Panc1 (cell line): ENCODE results near the gene APOLD1. TPM values are rescaled to one million over a fixed set of nuclear protein-coding genes. Genes with fewer than 3 reads are reported as not detected.
A peak's percentile ranks its signal among the peaks of the same experiment; 100 is the strongest.

ENCODE experiments used
- ATAC-seq: fragments of 200-7000 bp; cut with Tn5 transposase; 2 replicates; pipeline ENCODE4 v1.9.1; 2020; ENCODE audit warnings: mild to moderate bottlenecking, moderate library complexity
- BruUV-seq: library from RNA; stranded (reverse); fragments of 400-500 nt; replicated peaks from 2 replicates; lab custom pipeline; 2021; lab: Mats Ljungman, UMichigan
- CTCF ChIA-PET: fragments of 300-600 bp; sonication (Branson Sonifier 250); formaldehyde crosslinking; loops from one replicate; lab custom pipeline; 2022; ENCODE audit warnings: antibody characterized with exemption; lab: Charles Lee
- POLR2A ChIA-PET: fragments of 300-600 bp; sonication (Branson Sonifier 250); formaldehyde crosslinking; loops from one replicate; lab custom pipeline; 2022; ENCODE audit warnings: antibody characterized with exemption; lab: Charles Lee
- DNase-seq: peaks from one replicate; pipeline ENCODE4 v3.0.0-alpha.2; 2010; ENCODE audit warnings: low read depth, low spot score
- H3K27ac ChIP-seq: 2 replicates; pipeline ENCODE4 v1.5.1; 2011; ENCODE audit warnings: mild to moderate bottlenecking, low read length, inconsistent platforms
- H3K27me3 ChIP-seq: fragments of 200-500 bp; sonication (Bioruptor generic); 2 replicates; pipeline ENCODE4 v1.6.0; 2014; ENCODE audit warnings: low read length, inconsistent platforms; ENCODE audit not compliant: control insufficient read depth, insufficient read depth
- H3K36me3 ChIP-seq: fragments of 200-500 bp; sonication (Bioruptor generic); 2 replicates; pipeline ENCODE4 v1.5.1; 2014; ENCODE audit warnings: inconsistent platforms, mild to moderate bottlenecking, low read length, moderate library complexity; ENCODE audit not compliant: control insufficient read depth, insufficient read depth
- H3K4me1 ChIP-seq: 2 replicates; pipeline ENCODE4 v1.5.1; 2011; ENCODE audit warnings: inconsistent platforms, mild to moderate bottlenecking, low read length, moderate library complexity; ENCODE audit not compliant: control insufficient read depth, insufficient read depth
- H3K4me3 ChIP-seq, 2 experiments: 2 replicates each; pipeline ENCODE4 v1.5.1; 2011 to 2012; ENCODE audit warnings: low read depth in 2 of 2, low read length in 2 of 2, mild to moderate bottlenecking in 2 of 2, inconsistent platforms in 1 of 2, moderate library complexity in 1 of 2
- H3K9me3 ChIP-seq: fragments of 200-500 bp; sonication (Bioruptor generic); 2 replicates; pipeline ENCODE4 v1.5.1; 2014; ENCODE audit warnings: low read depth, mild to moderate bottlenecking, inconsistent platforms, low read length, moderate library complexity; ENCODE audit not compliant: control insufficient read depth, insufficient read depth
- POLR2AphosphoS5 ChIP-seq: IDR thresholded peaks from 2 replicates; pipeline ENCODE4 v1.6.1; 2012; ENCODE audit warnings: mild to moderate bottlenecking, low read depth, low read length, moderate library complexity
- SIN3A ChIP-seq: IDR thresholded peaks from 2 replicates; pipeline ENCODE4 v1.6.1; 2012; ENCODE audit warnings: low read depth, mild to moderate bottlenecking, low read length, moderate library complexity, borderline replicate concordance; ENCODE audit not compliant: insufficient read depth
- TCF7L2 ChIP-seq: IDR thresholded peaks from 2 replicates; pipeline ENCODE4 v1.6.1; 2011; ENCODE audit warnings: mild to moderate bottlenecking, low read depth, low read length, inconsistent platforms
- in situ Hi-C: cut with HindIII; loops from 2 replicates; pipeline ENCODE4 v1.10.0; 2016; ENCODE audit warnings: low sequenced_read_pairs, low pct_unique_long_range_greater_than_20kb
- intact Hi-C: fragments of 100-400 bp; cut with micrococcal nuclease; formaldehyde crosslinking; loops from one replicate; pipeline ENCODE4 v1.10.0; 2022; ENCODE audit not compliant: unreplicated experiment
- total RNA-seq: library from RNA; stranded (reverse); gene quantifications from one replicate; pipeline ENCODE4 v1.2.1, GENCODE V29; 2021; ENCODE audit not compliant: unreplicated experiment
- TF ChIP-seq, protein P1 (sequence below): fragments of 450-650 bp; IDR thresholded peaks from 2 replicates; pipeline ENCODE4 v1.5.1; 2017; ENCODE audit warnings: mild to moderate bottlenecking
- TF ChIP-seq, protein P2 (sequence below), 2 experiments: IDR thresholded peaks; 2 replicates each; pipeline ENCODE4 v1.6.1; 2011 to 2012; ENCODE audit warnings: low read depth in 2 of 2, control low read depth in 1 of 2, low read length in 1 of 2, mild to moderate bottlenecking in 1 of 2, moderate library complexity in 1 of 2; ENCODE audit not compliant: insufficient read depth in 1 of 2

The APOLD1 gene
- total RNA-seq, 1 experiment from 2014 or later, result 4.1 TPM

DNA sequence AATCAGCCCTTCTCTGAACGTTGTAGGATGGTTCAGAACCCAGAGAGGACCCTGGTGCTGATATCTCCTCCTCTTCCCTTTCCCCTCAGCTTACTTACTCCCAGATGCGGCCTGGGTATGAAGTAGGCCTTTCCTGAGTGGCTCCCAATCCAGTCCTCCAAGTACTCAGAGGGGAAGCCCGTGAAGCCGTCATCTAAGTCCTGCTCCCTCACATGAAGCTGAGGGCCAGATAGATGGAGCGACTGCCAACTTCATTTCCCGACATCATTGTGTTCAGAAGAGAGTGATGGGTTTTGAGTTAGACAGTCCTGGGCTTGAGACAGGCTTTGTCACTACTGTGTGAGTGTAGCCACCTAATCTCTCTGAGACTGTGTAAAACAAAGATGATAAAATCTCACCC lies 2.7 kb downstream of the APOLD1 start:
- H3K4me3 ChIP-seq, result no peak overlapping the region

DNA sequence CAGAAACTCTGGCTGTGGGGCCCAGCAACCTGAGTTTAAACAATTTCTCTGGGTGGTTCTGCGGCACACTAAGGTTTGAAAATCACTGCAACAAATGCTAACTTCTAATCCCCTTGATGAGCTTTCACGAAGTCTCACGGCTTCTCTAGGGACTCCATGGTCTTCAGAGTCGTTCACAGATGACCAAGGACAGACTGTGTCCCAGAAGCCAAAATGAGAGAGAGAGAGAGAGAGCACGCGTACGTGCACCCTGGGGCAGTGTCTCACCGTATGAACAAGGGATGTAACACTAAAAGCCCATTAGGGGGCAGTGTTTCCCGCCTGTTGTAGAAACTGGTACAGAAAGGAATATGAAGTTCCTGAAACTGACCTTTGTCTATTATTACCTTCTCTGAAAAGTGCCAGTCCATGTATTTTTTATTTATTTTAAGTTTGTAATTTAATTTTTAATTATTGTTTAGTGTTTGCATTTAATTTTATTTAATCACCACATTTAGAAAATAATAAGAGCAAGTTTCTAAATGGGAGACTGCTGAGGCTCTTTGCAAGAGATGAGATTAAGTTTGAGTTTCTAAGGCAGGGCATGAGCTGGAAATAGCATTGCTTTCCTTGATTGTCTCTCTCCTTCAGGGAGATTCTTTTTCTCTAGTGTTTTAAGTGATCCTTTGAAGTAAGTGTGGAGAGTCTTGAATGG lies 3.4 kb downstream of the APOLD1 start:
- no peaks in the 10 kb centered on the region for H3K36me3 ChIP-seq
- H3K9me3 ChIP-seq, result no peaks in the 10 kb centered on the region
- TSS peak; percentile 43 for BruUV-seq
- H3K27me3 ChIP-seq, result no peaks in the 10 kb centered on the region
- H3K4me1 ChIP-seq, result peaks cover 81% of the 10 kb centered on the region
- intact Hi-C loops (loop anchor here (10.0 kb wide), 1 partner anchor 196 kb away; no protein-coding TSS in a partner anchor), in situ Hi-C loops (no loop called here)
- no peak overlapping the region for H3K4me3 ChIP-seq
- TF ChIP-seq POLR2AphosphoS5, result no peak
- TF ChIP-seq TCF7L2, result no peak
- TF ChIP-seq, protein P1, sequence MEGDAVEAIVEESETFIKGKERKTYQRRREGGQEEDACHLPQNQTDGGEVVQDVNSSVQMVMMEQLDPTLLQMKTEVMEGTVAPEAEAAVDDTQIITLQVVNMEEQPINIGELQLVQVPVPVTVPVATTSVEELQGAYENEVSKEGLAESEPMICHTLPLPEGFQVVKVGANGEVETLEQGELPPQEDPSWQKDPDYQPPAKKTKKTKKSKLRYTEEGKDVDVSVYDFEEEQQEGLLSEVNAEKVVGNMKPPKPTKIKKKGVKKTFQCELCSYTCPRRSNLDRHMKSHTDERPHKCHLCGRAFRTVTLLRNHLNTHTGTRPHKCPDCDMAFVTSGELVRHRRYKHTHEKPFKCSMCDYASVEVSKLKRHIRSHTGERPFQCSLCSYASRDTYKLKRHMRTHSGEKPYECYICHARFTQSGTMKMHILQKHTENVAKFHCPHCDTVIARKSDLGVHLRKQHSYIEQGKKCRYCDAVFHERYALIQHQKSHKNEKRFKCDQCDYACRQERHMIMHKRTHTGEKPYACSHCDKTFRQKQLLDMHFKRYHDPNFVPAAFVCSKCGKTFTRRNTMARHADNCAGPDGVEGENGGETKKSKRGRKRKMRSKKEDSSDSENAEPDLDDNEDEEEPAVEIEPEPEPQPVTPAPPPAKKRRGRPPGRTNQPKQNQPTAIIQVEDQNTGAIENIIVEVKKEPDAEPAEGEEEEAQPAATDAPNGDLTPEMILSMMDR, result peak; percentile 82
- TF ChIP-seq, protein P2, sequence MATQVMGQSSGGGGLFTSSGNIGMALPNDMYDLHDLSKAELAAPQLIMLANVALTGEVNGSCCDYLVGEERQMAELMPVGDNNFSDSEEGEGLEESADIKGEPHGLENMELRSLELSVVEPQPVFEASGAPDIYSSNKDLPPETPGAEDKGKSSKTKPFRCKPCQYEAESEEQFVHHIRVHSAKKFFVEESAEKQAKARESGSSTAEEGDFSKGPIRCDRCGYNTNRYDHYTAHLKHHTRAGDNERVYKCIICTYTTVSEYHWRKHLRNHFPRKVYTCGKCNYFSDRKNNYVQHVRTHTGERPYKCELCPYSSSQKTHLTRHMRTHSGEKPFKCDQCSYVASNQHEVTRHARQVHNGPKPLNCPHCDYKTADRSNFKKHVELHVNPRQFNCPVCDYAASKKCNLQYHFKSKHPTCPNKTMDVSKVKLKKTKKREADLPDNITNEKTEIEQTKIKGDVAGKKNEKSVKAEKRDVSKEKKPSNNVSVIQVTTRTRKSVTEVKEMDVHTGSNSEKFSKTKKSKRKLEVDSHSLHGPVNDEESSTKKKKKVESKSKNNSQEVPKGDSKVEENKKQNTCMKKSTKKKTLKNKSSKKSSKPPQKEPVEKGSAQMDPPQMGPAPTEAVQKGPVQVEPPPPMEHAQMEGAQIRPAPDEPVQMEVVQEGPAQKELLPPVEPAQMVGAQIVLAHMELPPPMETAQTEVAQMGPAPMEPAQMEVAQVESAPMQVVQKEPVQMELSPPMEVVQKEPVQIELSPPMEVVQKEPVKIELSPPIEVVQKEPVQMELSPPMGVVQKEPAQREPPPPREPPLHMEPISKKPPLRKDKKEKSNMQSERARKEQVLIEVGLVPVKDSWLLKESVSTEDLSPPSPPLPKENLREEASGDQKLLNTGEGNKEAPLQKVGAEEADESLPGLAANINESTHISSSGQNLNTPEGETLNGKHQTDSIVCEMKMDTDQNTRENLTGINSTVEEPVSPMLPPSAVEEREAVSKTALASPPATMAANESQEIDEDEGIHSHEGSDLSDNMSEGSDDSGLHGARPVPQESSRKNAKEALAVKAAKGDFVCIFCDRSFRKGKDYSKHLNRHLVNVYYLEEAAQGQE (IDR thresholded peaks at IDR 0.05; ENCODE audit: insufficient read depth in 1 of 2, low read depth in 2 of 2, low read length in 1 of 2), result no peak
- ATAC-seq (peak; percentile 78), DNase-seq (no peak)
- peak overlapping the region; percentile 88 for H3K27ac ChIP-seq
- POLR2A ChIA-PET, result no interaction called here
- CTCF ChIA-PET, result no interaction called here

More for the DNA sequence above, 2.7 kb downstream of the APOLD1 start:
- no peaks in the 10 kb centered on the region for H3K36me3 ChIP-seq
- peak overlapping the region; percentile 88 for H3K27ac ChIP-seq
- BruUV-seq, result no TSS peak
- ChIA-PET POLR2A (interaction anchor here (0.6 kb wide), 1 partner anchor 65 kb away, joined by 16 read pairs; no protein-coding TSS in a partner anchor), CTCF (no interaction called here)
- no peaks in the 10 kb centered on the region for H3K9me3 ChIP-seq
- DNase-seq, result no peak
- no peaks in the 10 kb centered on the region for H3K27me3 ChIP-seq
- TF ChIP-seq POLR2AphosphoS5 (no peak), SIN3A (no peak)
- in situ Hi-C loops (no loop called here), intact Hi-C loops (loop anchor here (10.0 kb wide), 1 partner anchor 197 kb away; no protein-coding TSS in a partner anchor)
- peak; percentile 25 for ATAC-seq
- H3K4me1 ChIP-seq, result peaks cover 81% of the 10 kb centered on the region

DNA sequence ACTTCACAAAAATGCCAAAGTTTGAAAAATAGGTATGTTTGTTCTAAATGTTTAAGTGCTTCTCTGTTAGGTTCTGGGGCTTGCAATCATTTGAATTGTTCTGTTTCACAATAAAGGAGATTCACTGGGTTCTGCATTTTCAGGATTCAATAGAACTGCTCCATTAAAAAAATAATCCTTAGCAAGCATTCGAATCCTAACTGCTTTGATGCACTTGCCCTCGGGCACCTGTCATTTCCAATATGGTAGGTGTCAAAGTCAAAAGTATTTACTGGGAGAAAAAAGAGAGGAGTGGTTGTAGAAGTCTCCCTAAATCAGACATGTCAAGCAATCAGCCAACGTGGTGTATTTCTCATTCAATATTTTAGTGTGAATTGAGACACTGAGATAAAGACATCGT lies 5.5 kb downstream of the APOLD1 start:
- H3K27me3 ChIP-seq, result no peaks in the 10 kb centered on the region
- ATAC-seq (no peak), DNase-seq (no peak)
- in situ Hi-C loops (no loop called here), intact Hi-C loops (no loop called here)
- TF ChIP-seq, protein P2 (IDR thresholded peaks at IDR 0.05; ENCODE audit: insufficient read depth in 1 of 2, low read depth in 2 of 2, low read length in 1 of 2), result no peak
- TF ChIP-seq TCF7L2, result no peak
- no peak for TF ChIP-seq POLR2AphosphoS5
- TF ChIP-seq, protein P1, result no peak
- no peak for TF ChIP-seq SIN3A
- H3K9me3 ChIP-seq, result no peaks in the 10 kb centered on the region
- ChIA-PET POLR2A (no interaction called here), CTCF (no interaction called here)
- peak overlapping the region; percentile 88 for H3K27ac ChIP-seq
- H3K4me3 ChIP-seq, result no peak overlapping the region
- no TSS peak for BruUV-seq
- peaks cover 67% of the 10 kb centered on the region for H3K4me1 ChIP-seq
- H3K36me3 ChIP-seq, result no peaks in the 10 kb centered on the region
